HepG2 (cell line): ENCODE results near the gene IQGAP2. TPM values are rescaled to one million over a fixed set of nuclear protein-coding genes. Genes with fewer than 3 reads are reported as not detected.

Experiments
- GATAD2A ChIP-seq: IDR thresholded peaks from 2 replicates; pipeline ENCODE4 v1.6.1; 2016
- HMGA1 ChIP-seq: sonication (generic); formaldehyde crosslinking; conservative IDR thresholded peaks from 2 replicates; pipeline ENCODE4 v1.4.0; 2020; ENCODE audit warnings: missing genetic modification reagents
- MAFK ChIP-seq, 2 experiments: IDR thresholded peaks in 1 of 2; conservative IDR thresholded peaks in 1 of 2; 2 replicates each; pipeline ENCODE4 v1.6.1; 2011; ENCODE audit warnings: improper control_type of control experiment in 2 of 2, low read length in 2 of 2
- MAX ChIP-seq: IDR thresholded peaks from 2 replicates; pipeline ENCODE4 v1.6.1; 2012; ENCODE audit warnings: inconsistent platforms
- MBNL3 ChIP-seq: fragments of 250-450 bp; sonication (Bioruptor Pico); conservative IDR thresholded peaks from 2 replicates; pipeline ENCODE4 v1.8.0; 2022; ENCODE audit warnings: mild to moderate bottlenecking, inconsistent platforms
- NR2F6 ChIP-seq, 2 experiments: IDR thresholded peaks; 2 replicates each; pipeline ENCODE4 v1.6.1; 2016; ENCODE audit warnings: antibody characterized with exemption in 1 of 2, mild to moderate bottlenecking in 1 of 2
- SNAPC4 ChIP-seq: sonication (generic); formaldehyde crosslinking; IDR thresholded peaks from 2 replicates; pipeline ENCODE4 v1.4.0; 2020; ENCODE audit warnings: mild to moderate bottlenecking, missing genetic modification reagents
- SPEN ChIP-seq: sonication (generic); formaldehyde crosslinking; IDR thresholded peaks from 2 replicates; pipeline ENCODE4 v1.5.1; 2020; ENCODE audit warnings: low read depth, mild to moderate bottlenecking, missing genetic modification reagents
- ZHX2 ChIP-seq, 2 experiments: sonication (generic) in 1 of 2; formaldehyde crosslinking in 1 of 2; IDR thresholded peaks; 2 replicates each; pipeline versions ENCODE4 v1.6.1 to v1.9.0; 2014 to 2022; ENCODE audit warnings: antibody characterized with exemption in 1 of 2, borderline replicate concordance in 1 of 2, inconsistent platforms in 1 of 2, low read depth in 1 of 2, missing genetic modification reagents in 1 of 2
- ZNF20 ChIP-seq: sonication (generic); formaldehyde crosslinking; IDR thresholded peaks from 2 replicates; pipeline ENCODE4 v1.4.0; 2020; ENCODE audit warnings: mild to moderate bottlenecking, moderate library complexity, missing genetic modification reagents
- ZNF207 ChIP-seq: fragments of 450-650 bp; IDR thresholded peaks from 2 replicates; pipeline ENCODE4 v1.6.1; 2016; ENCODE audit warnings: antibody characterized with exemption, borderline replicate concordance
- ZNF317 ChIP-seq: sonication (generic); formaldehyde crosslinking; IDR thresholded peaks from 2 replicates; pipeline ENCODE4 v1.5.0; 2020; ENCODE audit warnings: mild to moderate bottlenecking, missing genetic modification reagents
- ZNF343 ChIP-seq: sonication (generic); formaldehyde crosslinking; IDR thresholded peaks from 2 replicates; pipeline ENCODE4 v1.4.0; 2020; ENCODE audit warnings: mild to moderate bottlenecking, missing genetic modification reagents
- ZNF570 ChIP-seq: sonication (generic); formaldehyde crosslinking; IDR thresholded peaks from 2 replicates; pipeline ENCODE4 v1.4.0; 2020; ENCODE audit warnings: mild to moderate bottlenecking, missing genetic modification reagents, borderline replicate concordance
- ZNF577 ChIP-seq: sonication (generic); formaldehyde crosslinking; IDR thresholded peaks from 2 replicates; pipeline ENCODE4 v1.4.0; 2020; ENCODE audit warnings: mild to moderate bottlenecking, low read depth, missing genetic modification reagents, borderline replicate concordance
- ZNF639 ChIP-seq: conservative IDR thresholded peaks from 2 replicates; pipeline ENCODE4 v1.6.1; 2018; ENCODE audit warnings: missing genetic modification reagents
- ZNF878 ChIP-seq: sonication (generic); formaldehyde crosslinking; IDR thresholded peaks from 2 replicates; pipeline ENCODE4 v1.8.1; 2023; ENCODE audit warnings: mild to moderate bottlenecking, missing genetic modification reagents, moderate library complexity
- polyA plus RNA-seq, 8 experiments: library from polyadenylated mRNA; depleted of rRNA in 3 of 8; stranded (reverse) in 7 of 8; unstranded in 1 of 8; fragments of >200 nt; fragmentation: Illumina TruSeq in 4 of 8; extraction: Trizol in 4 of 8; gene quantifications; 2 replicates each; pipeline versions ENCODE4 v1.2.1 to v1.2.3, GENCODE V29; 2011 to 2016; ENCODE audit warnings: low read depth in 4 of 8, missing spikeins in 1 of 8, mixed read lengths in 1 of 8; ENCODE audit not compliant: insufficient read depth in 1 of 8
- total RNA-seq, 5 experiments: library from RNA; depleted of rRNA; stranded (reverse); fragments of >200 nt; fragmentation: Illumina TruSeq; extraction: Trizol; gene quantifications; 2 replicates each; pipeline ENCODE4 v1.2.3, GENCODE V29; 2016; ENCODE audit warnings: low read depth in 1 of 5

Gene IQGAP2
- total and polyA plus RNA-seq, 2 of the 13 experiments (the other 11 are each of a cell fraction or from before 2014, with no cell fraction given), result 35.2 to 83.3 TPM

GRCh38 chr5:76372323-76373054, 30.6 kb upstream of the IQGAP2 start (continued):
- TF ChIP-seq SNAPC4 (CRISPR knock-in tag) (0 out of 2 replicates have a peak, but pooled peaks have one; percentile 37), ZNF570 (no peak), ZNF20 (no peak), MBNL3 (CRISPR knock-in tag) (no peak), MAX (no peak), ZNF639 (CRISPR knock-in tag) (no peak), HMGA1 (no peak), MAFK (conservative IDR thresholded peaks at IDR 0.05 in 1 of 2, IDR thresholded peaks at IDR 0.05 in 1 of 2; ENCODE audit: low read length in 2 of 2) (peak; percentile 99 to 100), ZNF878 (CRISPR knock-in tag) (no peak), SPEN (CRISPR knock-in tag) (no peak), ZNF317 (CRISPR knock-in tag) (0 out of 2 replicates have a peak, but pooled peaks have one; percentile 49), ZNF207 (no peak), ZNF343 (CRISPR knock-in tag) (no peak), ZNF577 (no peak), NR2F6 (IDR thresholded peaks at IDR 0.05) (no peak), NR2F6 (CRISPR knock-in tag; IDR thresholded peaks at IDR 0.05) (peak; percentile 15; the same call in 1 of the 2 replicates), GATAD2A (CRISPR knock-in tag) (no peak), ZHX2 (IDR thresholded peaks at IDR 0.05; ENCODE audit: low read depth) (no peak), ZHX2 (CRISPR knock-in tag; IDR thresholded peaks at IDR 0.05; ENCODE audit: borderline replicate concordance) (no peak)
